HG02571 (cell line): ENCODE data around the gene FKBP2.

Experiments used
- ATAC-seq: cut with Tn5 transposase; IDR thresholded peaks from one replicate; pipeline ENCODE4 v1.9.1; 2021; ENCODE audit warnings: mild to moderate bottlenecking, moderate library complexity; ENCODE audit not compliant: unreplicated experiment

FKBP2 gene

DNA sequence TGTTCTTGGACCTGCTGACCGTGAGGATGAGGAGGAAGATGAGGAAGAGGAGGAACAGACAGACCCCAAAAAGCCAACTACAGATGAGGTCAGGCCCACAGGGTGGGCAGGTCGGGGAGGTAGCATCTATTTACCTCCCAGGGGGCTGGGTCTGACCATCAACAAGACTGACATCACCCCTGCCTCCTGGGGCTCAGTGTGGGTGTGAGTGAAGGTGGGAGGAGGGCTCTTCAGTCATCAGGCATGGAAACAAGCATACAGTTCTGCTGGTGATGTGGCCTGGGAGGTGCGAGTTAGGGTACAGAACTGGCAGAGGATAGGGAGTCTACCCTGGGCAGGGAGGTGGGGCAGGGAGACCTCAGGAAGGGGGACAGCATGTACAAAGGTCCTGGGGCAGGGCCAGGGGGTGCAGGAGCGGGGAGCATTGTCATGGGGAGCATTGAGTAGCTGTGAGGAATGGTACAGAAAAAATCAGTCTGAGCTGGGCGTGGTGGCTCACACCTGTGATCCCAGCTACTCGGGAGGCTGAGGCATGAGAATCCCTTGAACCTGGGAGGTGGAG is 19.3 kb downstream of the FKBP2 start:
- no peak for ATAC-seq

DNA sequence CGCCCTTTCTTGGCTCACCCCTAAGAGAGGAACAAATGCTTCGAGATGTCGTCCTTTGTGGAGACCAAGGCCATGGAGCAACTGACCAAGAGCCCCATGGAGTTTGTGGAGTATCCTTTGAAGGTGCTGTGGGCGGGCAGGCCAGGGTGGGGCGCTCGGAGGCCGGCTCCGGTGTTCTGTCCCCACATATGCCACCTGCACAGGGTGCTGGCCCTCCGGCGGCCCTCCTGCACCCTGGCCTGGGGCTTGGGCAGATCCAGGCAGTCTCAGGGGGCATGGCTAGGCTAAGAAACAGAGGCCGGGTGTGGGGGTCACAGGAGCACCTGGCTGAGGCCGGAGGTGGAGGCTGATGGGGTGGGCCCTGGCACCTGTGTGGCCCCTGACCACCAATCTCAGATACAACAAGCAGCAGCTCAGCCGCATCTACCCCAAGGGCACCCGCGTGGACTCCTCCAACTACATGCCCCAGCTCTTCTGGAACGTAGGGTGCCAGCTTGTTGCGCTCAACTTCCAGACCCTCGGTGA is 20.7 kb downstream of the FKBP2 start:
- ATAC-seq, result no peak

DNA sequence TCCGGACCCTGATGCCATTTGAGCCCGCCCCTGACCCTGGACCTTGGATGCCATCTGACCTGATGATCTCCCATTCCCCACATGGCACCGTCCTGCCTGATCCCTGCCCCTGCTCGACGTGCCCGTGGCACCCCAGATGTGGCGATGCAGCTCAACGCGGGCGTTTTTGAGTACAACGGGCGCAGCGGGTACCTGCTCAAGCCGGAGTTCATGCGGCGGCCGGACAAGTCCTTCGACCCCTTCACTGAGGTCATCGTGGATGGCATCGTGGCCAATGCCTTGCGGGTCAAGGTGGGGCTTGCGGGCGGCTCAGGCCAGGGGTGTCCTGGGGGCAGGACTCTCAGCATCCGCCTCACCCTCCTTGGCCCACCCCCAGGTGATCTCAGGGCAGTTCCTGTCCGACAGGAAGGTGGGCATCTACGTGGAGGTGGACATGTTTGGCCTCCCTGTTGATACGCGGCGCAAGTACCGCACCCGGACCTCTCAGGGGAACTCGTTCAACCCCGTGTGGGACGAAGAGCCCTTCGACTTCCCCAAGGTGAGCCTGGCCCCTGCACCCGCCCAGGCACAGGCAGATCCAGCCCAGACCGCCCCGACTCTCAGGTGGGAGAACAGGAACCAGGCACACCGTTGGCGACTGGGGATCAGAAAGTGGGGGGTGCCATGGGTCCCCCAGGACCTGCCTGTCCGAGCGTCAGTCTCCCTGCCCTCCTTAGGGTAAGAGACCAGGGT is 21.5 kb downstream of the FKBP2 start:
- no peak for ATAC-seq

DNA sequence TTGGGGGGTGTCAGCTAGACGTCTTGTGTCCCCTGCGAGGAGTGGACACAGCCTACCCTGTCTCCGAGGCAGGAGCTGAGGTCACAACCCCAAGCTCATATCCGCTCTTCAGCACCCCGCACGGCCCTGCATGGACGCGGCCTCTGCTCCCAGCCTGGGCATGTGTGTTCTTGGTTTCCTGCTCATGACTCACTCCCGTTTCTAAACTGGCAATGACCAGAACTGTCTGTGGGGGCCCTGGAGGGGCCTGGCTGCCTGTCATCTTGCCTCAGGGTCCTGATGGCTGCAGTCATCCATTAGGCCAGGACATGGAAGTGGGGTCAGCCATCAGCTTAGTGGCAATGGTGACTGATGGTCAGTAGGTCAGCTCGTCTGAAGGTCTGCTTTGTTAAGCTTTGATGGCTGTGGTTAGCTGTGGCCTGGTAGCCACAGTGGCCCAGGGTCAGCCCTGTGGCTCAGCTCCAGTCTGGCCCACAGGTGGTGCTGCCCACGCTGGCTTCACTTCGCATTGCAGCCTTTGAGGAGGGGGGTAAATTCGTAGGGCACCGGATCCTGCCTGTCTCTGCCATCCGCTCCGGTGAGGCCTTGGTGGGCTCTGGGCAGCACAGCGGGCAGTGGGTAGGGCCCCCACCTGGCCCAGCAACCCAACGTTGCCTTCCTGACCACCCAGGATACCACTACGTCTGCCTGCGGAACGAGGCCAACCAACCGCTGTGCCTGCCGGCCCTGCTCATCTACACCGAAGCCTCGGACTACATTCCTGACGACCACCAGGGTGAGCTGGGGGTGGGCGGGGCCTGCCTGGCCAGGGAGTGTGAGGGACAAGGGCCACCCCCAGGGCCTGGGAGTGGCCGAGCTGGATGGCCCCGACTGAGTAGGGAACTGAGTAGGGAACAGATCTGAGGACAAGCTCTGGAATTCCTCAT is 22.4 kb downstream of the FKBP2 start:
- ATAC-seq, result no peak

DNA sequence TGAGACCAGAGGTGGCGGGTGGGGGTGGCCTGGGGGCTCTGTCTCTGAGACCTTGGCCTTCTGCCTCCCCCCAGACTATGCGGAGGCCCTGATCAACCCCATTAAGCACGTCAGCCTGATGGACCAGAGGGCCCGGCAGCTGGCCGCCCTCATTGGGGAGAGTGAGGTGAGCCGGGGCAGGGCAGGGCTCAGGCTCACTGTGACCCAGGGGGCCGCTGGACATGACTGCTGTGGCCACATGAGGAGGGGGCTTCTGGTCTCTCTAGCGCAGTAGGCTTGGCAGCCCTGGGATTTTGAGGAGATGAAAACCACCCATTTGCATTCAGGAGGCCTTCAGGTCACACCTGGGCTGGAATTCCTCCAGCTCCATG is 23.0 kb downstream of the FKBP2 start:
- no peak for ATAC-seq

DNA sequence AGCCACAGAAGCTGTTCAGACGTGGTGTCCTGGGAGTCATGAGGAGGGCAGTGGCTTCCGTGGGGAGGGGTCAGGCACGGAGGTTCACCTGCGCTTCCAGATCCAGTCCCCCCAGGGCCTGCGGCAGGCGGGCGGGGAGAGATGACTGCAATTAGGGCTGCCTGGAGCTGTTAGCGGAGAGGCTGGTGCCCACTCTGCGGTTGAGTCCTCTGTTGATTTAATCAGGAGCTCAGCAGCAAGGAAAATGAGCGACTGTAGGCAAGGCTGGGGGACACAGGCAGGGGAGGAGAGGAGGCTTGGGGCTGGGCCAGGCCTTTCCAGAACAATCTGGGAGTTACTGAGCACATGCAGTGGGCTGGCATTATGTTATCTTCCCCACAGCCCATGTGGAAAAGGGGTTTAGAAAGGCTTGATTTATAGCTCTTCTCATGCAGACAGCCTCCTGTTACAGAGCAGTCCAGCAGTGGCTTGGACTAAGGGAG is 23.5 kb downstream of the FKBP2 start:
- ATAC-seq, result no peak

DNA sequence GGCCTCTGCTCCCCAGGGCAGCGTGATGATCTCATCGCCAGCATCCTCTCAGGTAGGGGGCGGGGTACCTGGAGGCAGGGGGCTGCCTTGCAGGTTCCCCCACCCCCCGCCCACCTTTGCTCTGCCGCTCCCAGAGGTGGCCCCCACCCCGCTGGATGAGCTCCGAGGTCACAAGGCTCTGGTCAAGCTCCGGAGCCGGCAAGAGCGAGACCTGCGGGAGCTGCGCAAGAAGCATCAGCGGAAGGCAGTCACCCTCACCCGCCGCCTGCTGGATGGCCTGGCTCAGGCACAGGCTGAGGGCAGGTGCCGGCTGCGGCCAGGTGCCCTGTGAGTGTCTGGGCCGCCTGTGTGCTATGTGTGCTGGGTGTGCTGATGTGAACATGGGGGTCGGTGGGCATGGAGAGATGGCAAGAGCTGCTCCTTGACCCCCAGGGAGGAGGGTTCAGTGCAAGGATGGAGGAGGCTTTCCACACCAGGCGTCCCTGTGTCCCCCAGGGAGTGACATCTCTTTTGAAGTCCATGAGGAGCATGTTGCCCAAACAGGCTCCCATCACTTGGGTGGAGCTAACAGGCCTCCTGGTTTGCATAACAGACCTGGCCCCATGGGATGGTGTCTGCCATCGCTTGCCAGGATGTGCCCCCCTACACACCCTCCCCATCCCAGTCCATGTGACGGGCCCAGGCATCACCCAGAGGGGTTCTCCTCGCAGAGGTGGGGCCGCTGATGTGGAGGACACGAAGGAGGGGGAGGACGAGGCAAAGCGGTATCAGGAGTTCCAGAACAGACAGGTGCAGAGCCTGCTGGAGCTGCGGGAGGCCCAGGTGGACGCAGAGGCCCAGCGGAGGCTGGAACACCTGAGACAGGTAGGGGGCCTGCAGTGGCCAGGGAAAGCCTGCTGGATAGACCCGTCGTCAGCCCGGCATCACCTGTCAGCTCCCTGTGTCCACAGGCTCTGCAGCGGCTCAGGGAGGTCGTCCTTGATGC is 24.6 kb downstream of the FKBP2 start:
- ATAC-seq, result no peak

DNA sequence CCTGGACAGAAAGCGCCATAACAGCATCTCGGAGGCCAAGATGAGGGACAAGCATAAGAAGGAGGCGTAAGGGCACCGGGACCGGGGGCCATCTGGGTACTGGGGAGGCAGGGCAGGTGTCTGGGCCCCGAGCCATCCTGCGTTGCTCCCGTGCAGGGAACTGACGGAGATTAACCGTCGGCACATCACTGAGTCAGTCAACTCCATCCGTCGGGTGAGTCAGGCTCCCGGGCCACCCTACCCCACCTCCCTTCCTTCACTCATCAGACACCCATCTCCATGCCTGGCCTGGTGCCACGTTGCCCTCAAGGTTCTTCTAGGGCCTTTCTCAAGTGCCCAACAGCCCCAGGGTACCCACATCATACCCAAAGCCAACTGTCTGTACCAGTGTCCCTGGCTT is 25.4 kb downstream of the FKBP2 start:
- no peak for ATAC-seq

DNA sequence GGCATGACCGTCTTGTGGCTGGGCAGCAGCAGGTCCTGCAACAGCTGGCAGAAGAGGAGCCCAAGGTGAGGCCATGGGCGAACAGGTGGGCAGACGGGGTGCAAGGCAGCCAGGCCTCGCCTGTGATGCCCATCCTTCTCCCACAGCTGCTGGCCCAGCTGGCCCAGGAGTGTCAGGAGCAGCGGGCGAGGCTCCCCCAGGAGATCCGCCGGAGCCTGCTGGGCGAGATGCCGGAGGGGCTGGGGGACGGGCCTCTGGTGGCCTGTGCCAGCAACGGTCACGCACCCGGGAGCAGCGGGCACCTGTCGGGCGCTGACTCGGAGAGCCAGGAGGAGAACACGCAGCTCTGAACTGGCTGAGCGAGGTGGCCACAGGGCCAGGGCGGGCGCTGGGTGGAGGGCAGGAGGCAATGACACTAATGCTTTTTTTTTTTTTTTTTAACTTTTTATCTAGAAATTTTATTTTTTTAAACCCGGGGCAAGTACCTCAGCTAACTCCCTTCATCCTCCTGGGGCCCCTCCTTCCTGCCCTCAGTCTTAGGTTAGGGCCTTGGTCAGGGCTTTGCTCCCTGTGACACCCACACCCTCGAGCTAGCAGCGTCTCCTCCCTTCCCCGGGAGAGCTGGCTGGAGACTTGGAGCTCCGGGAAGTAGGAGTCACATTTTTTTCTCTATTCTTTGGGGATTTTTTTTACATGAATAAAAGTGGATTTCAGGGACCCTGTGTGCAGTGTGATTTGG is 26.5 kb downstream of the FKBP2 start:
- no peak for ATAC-seq

DNA sequence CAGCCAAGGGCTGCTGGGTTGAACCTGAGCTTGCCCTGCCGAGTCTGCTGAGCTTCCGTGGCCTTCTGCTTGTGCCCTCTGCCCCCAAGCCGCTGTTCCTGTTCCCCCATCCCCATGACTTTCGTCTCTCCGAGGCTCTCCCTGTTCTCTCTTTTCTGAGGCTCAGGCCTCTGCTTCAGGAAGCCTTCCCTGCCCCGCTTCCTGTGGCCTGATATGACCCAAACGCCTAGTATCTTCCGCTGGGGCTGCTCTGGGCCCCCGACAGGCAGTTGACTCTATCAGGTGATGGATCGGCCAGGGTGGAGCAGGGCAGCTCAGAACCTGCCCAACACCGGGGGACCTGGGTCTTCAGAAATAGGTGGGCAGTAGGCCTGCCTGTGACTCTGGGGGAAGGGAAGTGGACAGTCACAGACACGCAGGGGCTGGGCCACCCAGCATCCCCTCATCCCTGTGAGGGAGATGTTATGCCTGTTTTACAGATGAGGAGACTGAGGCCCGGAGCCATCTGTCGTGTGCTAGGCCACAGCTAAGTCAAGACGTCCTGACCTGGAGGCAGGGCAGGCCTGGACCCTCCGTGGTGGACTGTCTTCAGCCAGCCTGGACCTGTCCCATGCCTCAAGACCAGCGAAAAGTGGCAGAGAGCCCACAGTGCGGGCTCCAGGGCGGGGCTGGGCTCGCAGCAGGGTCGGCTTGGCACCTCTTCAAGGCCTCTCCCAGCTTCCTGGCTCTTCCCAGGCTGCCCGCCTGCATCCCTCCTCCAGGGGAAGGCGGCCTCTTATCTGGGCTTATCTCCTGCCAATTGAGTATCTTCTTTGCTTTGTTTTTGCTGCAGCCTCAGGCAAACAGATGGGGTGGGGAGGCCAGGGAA is 27.4 kb downstream of the FKBP2 start:
- ATAC-seq, result no peak

DNA sequence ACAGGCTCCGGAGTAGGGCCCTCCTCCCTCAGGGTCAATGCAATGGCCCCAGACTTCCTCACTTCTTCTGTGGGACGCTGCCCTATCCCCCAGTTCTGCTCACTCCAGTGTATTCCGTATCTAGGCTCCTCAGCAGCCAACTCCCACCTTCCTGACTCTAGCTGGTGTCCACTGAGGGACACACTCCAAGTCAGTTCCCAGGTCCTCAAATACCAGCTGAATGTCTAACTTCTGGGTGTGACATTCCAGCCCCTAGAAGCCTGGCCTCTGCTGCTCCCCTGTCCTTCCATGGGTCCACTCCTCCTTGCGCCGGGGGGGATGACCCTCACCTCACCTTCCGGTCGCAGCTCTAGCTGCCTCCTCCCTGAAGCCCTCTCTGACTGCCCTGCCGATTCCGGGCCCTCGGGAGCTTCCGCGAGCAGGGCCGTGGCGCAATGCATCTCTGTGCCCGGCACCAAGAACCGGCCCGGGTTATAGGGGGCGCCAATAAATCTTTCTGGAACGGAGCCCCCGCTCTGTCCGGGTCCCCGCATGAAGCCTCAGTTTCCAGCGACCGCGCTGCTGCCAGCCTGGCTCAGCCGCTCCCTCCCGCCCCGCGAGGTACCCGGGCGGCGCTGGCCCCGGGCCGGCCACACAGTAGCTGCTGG is 28.1 kb downstream of the FKBP2 start:
- peak; percentile 4 for ATAC-seq

DNA sequence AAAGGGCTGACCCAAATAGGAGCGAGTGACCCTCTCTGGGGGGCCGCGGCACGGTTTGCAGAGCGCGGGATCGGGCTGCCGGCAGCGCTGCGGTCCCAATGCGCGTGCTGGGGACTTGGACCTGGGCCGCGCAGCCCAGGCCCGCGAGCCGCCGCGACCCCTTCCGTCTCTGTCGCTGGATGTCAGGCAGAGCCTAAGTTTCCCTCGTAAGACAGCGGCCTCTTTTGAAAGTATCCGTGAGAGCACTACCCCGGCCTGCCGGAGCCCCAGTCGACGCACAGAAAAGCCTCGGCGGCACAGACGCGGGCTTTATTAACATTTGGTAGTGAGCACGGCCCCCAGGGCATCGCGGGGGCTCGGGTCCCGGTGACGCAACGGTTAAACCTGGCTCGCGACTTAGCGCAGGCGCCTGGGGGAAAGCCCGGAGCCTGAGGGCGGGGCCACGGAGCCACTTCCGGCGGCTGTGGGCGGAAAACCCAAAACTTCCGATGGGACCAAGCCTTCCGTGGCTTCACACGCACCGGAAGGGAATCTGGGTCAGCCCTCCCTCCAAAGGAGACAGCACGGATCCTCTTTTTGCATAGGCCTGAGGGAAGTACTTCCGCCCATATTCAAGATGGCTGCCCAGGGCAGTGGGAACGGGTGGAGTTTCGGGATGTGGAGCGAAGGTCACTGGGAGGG is 28.8 kb downstream of the FKBP2 start:
- peak; percentile 71 for ATAC-seq

DNA sequence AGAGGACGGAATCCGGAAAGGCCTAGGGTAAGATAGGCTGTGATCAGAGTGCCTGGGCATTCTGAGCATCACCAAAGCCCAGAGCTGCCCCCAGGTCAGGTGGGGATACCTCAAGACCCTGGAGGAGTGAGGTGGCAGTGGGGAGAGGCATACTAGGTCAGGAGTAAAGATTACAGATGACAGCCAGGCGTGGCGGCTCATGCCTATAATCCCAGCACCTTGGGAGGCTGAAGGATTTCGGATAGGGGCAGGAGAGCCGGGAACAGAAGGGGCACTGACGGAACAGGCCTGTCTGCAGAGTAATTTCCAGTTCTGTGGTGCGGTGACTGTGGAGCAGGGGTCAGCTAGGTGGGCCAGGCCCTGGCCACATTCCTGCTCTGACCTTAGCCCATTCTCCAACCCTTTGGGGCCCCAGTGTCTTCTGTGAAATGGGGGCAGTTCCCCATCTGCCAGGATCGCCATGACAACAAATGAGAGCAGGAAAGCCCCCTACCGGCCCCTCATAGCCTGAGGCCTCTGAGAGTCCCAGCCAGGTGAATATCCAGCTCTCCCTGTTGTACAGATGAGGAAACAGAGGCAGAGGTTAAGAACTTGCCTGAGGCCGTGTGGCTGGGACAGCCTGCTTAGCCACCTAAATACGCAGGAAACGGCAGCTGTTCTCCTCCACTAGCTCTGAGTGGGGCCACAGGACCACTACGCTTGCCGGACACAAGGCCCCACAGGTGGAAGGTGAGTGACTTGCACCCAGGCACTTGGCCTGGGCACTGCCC is 34.3 kb downstream of the FKBP2 start:
- ATAC-seq, result no peak

DNA sequence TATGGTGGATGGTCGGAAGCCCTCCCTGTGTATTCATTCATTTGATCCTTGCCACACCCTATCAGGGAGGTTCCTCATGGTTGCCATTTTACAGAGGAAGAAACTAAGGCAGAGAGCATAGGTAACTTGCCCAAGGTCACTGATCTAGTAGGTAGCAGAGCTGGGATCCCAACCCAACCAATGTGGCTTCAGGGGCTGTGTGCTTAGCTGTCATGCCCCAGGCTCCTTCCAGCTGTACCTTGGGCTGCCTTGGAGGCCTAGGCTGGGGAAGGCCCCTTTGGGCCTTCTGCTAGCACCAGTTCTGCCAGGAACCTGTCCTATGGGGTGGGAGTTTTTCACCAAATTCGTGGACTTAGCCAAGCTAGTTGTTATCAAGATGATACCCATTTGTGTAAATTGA is 34.9 kb downstream of the FKBP2 start:
- ATAC-seq, result no peak

DNA sequence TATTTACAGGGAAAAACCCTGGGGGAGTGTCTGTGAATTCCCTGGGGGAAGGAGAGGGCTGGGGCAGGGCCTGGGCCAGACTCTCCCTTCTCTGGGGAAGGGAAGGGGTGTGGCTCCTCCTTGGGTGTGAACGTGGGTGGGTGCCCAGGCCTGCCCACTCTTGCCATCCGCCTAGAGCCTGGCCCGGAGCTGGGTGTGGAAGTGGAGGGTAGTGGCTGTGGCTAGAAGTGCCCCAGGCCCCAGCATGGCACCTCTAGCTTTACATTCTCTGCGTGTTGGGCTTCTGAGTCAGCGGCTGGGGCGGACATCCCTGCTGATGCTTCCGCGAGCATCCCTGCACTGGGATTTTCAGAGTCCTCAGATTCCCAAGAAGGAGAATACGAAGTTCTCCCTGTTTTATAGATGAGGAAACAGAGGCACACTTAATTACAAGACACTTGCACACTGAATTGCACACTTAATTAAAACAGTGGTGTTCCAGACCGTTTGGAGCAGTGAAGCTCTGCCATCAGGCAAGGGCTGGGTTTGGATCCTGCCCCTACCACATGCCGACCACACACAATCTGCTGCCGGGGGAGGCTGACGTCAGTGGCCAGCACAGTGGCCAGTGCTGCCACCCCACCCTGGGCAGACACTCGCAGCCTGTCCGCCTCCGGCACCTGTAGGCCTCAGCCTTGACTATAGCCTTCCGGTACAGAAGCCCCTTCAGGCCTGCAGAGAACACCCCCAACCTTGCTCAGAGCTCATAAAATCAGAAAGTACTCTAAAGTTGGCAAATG is 35.9 kb downstream of the FKBP2 start:
- ATAC-seq, result no peak

DNA sequence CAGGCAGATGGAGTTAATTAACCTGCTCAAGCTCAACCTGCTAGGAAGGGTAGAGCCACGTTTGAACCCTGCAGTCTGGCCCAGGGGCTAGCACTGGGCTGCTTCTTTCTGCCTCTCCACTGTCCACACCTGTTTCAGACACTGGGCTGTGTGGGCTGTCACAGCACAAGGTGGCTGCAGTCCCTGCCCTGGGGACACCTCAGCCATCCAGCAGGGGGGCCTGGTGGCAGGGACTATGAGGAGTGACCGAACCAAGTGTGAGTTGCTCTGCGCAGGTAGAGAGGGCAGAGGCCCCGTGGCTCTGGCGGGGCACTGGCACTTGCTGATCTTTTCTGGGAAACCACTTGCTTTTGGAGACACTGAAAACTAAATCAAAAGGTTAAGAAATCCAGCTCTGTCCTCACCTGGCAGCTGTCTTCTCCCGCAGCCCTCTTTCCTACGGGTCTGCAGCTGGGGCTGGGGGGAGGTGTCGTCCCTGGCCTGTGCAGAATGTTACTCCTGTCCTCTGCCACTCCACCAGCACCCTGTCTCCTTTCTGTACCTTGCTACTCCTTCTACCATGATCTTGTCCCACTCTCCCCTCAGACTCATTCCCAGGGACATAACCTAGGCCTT is 37.8 kb downstream of the FKBP2 start:
- ATAC-seq, result no peak
